GM23338 (cell line): ENCODE results near the gene THSD4. TPM values are rescaled to one million over a fixed set of nuclear protein-coding genes. Genes with fewer than 3 reads are reported as not detected.
"Not testable (repeated sequence)": the region's sequence is repeated elsewhere in the genome, so short reads cannot be mapped to it uniquely, and the experiment has no call there.

Experiments used
- ATAC-seq: fragments of 200-7000 bp; cut with Tn5 transposase; 3 replicates; pipeline ENCODE4 v1.9.1; 2020
- DNase-seq: peaks from one replicate; pipeline ENCODE4 v3.0.0-alpha.2; 2015; ENCODE audit warnings: low spot score
- H2AFZ ChIP-seq: fragments of 200-600 bp; sonication (generic); 2 replicates; pipeline ENCODE4 v1.8.0; 2016; ENCODE audit warnings: antibody characterized with exemption, mild to moderate bottlenecking, moderate library complexity
- H3F3A ChIP-seq: fragments of 200-600 bp; sonication (generic); replicated peaks from 2 replicates; pipeline ENCODE4 v1.8.0; 2017; ENCODE audit warnings: antibody characterized with exemption, mixed run types, low read depth
- H3K27ac ChIP-seq: fragments of 200-600 bp; sonication (generic); 2 replicates; pipeline ENCODE4 v1.6.1; 2016; ENCODE audit warnings: low read depth
- H3K27me3 ChIP-seq: fragments of 200-600 bp; sonication (generic); 2 replicates; pipeline ENCODE4 v1.8.0; 2016; ENCODE audit warnings: mild to moderate bottlenecking, mixed run types, moderate library complexity; ENCODE audit not compliant: insufficient read depth
- H3K36me3 ChIP-seq: fragments of 200-600 bp; sonication (generic); 2 replicates; pipeline ENCODE4 v1.8.0; 2016; ENCODE audit warnings: mild to moderate bottlenecking; ENCODE audit not compliant: insufficient read depth
- H3K4me1 ChIP-seq: fragments of 200-600 bp; sonication (generic); 2 replicates; pipeline ENCODE4 v1.8.0; 2016; ENCODE audit warnings: mild to moderate bottlenecking, moderate library complexity; ENCODE audit not compliant: insufficient read depth
- H3K4me2 ChIP-seq: fragments of 200-600 bp; sonication (generic); 2 replicates; pipeline ENCODE4 v1.7.1; 2017; ENCODE audit warnings: mixed run types
- H3K4me3 ChIP-seq: fragments of 200-600 bp; sonication (generic); 2 replicates; pipeline ENCODE4 v1.6.1; 2016; ENCODE audit warnings: mixed run types
- H3K79me2 ChIP-seq: fragments of 200-600 bp; sonication (generic); replicated peaks from 2 replicates; pipeline ENCODE4 v1.8.0; 2017; ENCODE audit warnings: mild to moderate bottlenecking; ENCODE audit not compliant: insufficient read depth
- H3K9me2 ChIP-seq: fragments of 200-600 bp; sonication (generic); 2 replicates; pipeline ENCODE4 v1.8.0; 2017; ENCODE audit not compliant: insufficient read depth
- H4K20me1 ChIP-seq: fragments of 200-600 bp; sonication (generic); replicated peaks from 2 replicates; pipeline ENCODE4 v1.8.0; 2017; ENCODE audit warnings: mild to moderate bottlenecking; ENCODE audit not compliant: insufficient read depth
- H3K27ac Mint-ChIP-seq: 2 replicates; pipeline ENCODE4 v1.8.0; 2020; ENCODE audit warnings: inconsistent platforms, mild to moderate bottlenecking, moderate library complexity, mixed read lengths
- H3K27me3 Mint-ChIP-seq: 3 replicates; pipeline ENCODE4 v1.8.0; 2022; ENCODE audit warnings: low read depth, mild to moderate bottlenecking, moderate library complexity, mixed read lengths, inconsistent platforms; ENCODE audit not compliant: insufficient read depth, poor library complexity
- H3K36me3 Mint-ChIP-seq: 3 replicates; pipeline ENCODE4 v1.8.0; 2021; ENCODE audit warnings: low read depth, mild to moderate bottlenecking, inconsistent platforms, moderate library complexity, mixed read lengths
- H3K4me1 Mint-ChIP-seq: 3 replicates; pipeline ENCODE4 v1.8.0; 2020; ENCODE audit warnings: mild to moderate bottlenecking, inconsistent platforms, mixed read lengths
- H3K4me3 Mint-ChIP-seq: 3 replicates; pipeline ENCODE4 v1.8.0; 2021; ENCODE audit warnings: moderate library complexity, mild to moderate bottlenecking, inconsistent platforms, mixed read lengths
- H3K9me3 Mint-ChIP-seq: 3 replicates; pipeline ENCODE4 v1.8.0; 2020; ENCODE audit warnings: moderate library complexity, mild to moderate bottlenecking, inconsistent platforms, mixed read lengths
- CTCF ChIP-seq, 2 experiments: fragments of 200-600 bp in 1 of 2; sonication (generic) in 1 of 2; conservative IDR thresholded peaks; 2 replicates each; pipeline versions ENCODE4 v1.5.1 to v1.6.1; 2016 to 2017; ENCODE audit warnings: antibody characterized with exemption in 2 of 2, low read depth in 2 of 2, mild to moderate bottlenecking in 2 of 2, moderate library complexity in 1 of 2
- EZH2phosphoT487 ChIP-seq: fragments of 200-600 bp; sonication (generic); IDR thresholded peaks from one replicate; pipeline ENCODE4 v1.8.1; 2018; ENCODE audit warnings: antibody characterized with exemption; ENCODE audit not compliant: unreplicated experiment
- JUNB ChIP-seq: IDR thresholded peaks from one replicate; pipeline ENCODE4 v1.6.1; 2016; ENCODE audit warnings: antibody characterized with exemption; ENCODE audit not compliant: unreplicated experiment
- POLR2AphosphoS5 ChIP-seq: IDR thresholded peaks from 2 replicates; pipeline ENCODE4 v1.6.1; 2016; ENCODE audit warnings: antibody characterized with exemption, low read depth
- ZNF331 ChIP-seq: fragments of 250-450 bp; sonication (Bioruptor Pico); IDR thresholded peaks from 2 replicates; pipeline ENCODE4 v1.5.0; 2020; ENCODE audit warnings: low read depth, mild to moderate bottlenecking, moderate library complexity
- ZNF462 ChIP-seq: fragments of 250-450 bp; sonication (Bioruptor Pico); IDR thresholded peaks from 2 replicates; pipeline ENCODE4 v1.5.0; 2020; ENCODE audit warnings: mild to moderate bottlenecking, moderate library complexity
- polyA plus RNA-seq: library from polyadenylated mRNA; unstranded; fragments of >200 nt; fragmentation: Nextera tagmentation; extraction: Ambion mirVana; gene quantifications from 2 replicates; pipeline ENCODE4 v1.2.1, GENCODE V29; 2016
- total RNA-seq: library from RNA; depleted of rRNA; stranded (reverse); fragments of >200 nt; shearing (Covaris generic); gene quantifications from 2 replicates; pipeline ENCODE4 v1.2.3, GENCODE V29; 2014
- TF ChIP-seq, protein P1 (sequence below): IDR thresholded peaks from 2 replicates; pipeline ENCODE4 v1.6.1; 2016; ENCODE audit warnings: antibody characterized with exemption

THSD4 gene
- total and polyA plus RNA-seq, 2 experiments from 2014 or later = 2.0 to 7.4 TPM

GRCh38 chr15:71366522-71366921 is 251.3 kb downstream of the THSD4 start (continued):
- TF ChIP-seq ZNF462 (CRISPR knock-in tag) (no peak), POLR2AphosphoS5 (no peak), JUNB (no peak), EZH2phosphoT487 (no peak), ZNF331 (CRISPR knock-in tag) (no peak)
- TF ChIP-seq, protein P1, sequence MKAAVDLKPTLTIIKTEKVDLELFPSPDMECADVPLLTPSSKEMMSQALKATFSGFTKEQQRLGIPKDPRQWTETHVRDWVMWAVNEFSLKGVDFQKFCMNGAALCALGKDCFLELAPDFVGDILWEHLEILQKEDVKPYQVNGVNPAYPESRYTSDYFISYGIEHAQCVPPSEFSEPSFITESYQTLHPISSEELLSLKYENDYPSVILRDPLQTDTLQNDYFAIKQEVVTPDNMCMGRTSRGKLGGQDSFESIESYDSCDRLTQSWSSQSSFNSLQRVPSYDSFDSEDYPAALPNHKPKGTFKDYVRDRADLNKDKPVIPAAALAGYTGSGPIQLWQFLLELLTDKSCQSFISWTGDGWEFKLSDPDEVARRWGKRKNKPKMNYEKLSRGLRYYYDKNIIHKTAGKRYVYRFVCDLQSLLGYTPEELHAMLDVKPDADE = no peak

DNA sequence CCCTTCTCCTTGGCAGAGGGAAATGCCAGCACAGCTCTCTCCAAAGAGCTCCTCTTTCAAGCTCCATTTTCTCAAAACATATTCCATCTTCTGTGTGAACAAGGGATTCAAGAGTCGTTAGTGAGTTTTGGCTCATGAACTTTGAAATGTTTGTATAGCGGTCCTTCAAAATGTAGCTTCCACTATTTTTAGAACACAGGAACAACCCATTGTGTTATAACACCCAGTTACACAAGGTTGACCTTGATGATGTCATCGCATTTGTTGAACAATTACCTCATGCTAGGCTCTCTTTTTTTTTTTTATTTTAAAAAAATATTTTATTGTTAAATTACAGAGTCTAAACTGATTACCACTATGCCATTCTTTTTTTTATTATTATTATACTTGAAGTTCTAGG is 251.7 kb downstream of the THSD4 start:
- Histone ChIP-seq H3K27ac (no peak overlapping the region), H3K9me2 (peaks cover 4% of the 10 kb centered on the region), H3K27me3 (no peaks in the 10 kb centered on the region), H3K79me2 (no peaks in the 10 kb centered on the region), H2AFZ (no peak overlapping the region), H3K4me3 (no peak overlapping the region), H3K4me2 (no peak overlapping the region), H3K4me1 (peaks cover 27% of the 10 kb centered on the region), H4K20me1 (no peaks in the 10 kb centered on the region), H3K36me3 (no peaks in the 10 kb centered on the region), H3F3A (no peaks in the 10 kb centered on the region)
- Mint-ChIP-seq H3K4me3 (no peak overlapping the region), H3K36me3 (peaks cover 24% of the 10 kb centered on the region), H3K27ac (no peak overlapping the region), H3K4me1 (peaks cover 40% of the 10 kb centered on the region), H3K27me3 (peaks cover 9% of the 10 kb centered on the region), H3K9me3 (peaks cover 23% of the 10 kb centered on the region)
- DNase-seq (no peak), ATAC-seq (no peak)
- no peak for TF ChIP-seq CTCF (conservative IDR thresholded peaks at IDR 0.05; ENCODE audit: low read depth in 2 of 2)

DNA sequence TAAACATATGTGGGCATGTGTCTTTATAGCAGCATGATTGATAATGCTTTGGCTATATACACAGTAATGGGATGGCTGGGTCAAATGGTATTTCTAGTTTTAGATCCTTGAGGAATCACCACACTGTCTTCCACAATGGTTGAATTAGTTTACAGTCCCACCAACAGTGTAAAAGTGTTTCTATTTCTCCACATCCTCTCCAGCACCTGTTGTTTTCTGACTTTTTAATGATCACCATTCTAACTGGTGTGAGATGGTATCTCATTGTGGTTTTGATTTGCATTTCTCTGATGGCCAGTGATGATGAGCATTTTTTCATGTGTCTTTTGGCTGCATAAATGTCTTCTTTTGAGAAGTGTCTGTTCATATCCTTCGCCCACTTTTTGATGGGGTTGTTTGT is 252.5 kb downstream of the THSD4 start:
- H2AFZ ChIP-seq, H3K4me3 ChIP-seq, H4K20me1 ChIP-seq, ATAC-seq, H3K4me3 Mint-ChIP-seq, H3K36me3 ChIP-seq, H3K27ac ChIP-seq, DNase-seq, H3K79me2 ChIP-seq, H3K4me2 ChIP-seq, H3F3A ChIP-seq, H3K9me2 ChIP-seq, H3K27me3 ChIP-seq, H3K27ac Mint-ChIP-seq, H3K27me3 Mint-ChIP-seq: not testable (repeated sequence)
- Mint-ChIP-seq H3K9me3 (peaks cover 30% of the 10 kb centered on the region), H3K36me3 (peaks cover 27% of the 10 kb centered on the region), H3K4me1 (peaks cover 34% of the 10 kb centered on the region)
- peaks cover 28% of the 10 kb centered on the region for H3K4me1 ChIP-seq

DNA sequence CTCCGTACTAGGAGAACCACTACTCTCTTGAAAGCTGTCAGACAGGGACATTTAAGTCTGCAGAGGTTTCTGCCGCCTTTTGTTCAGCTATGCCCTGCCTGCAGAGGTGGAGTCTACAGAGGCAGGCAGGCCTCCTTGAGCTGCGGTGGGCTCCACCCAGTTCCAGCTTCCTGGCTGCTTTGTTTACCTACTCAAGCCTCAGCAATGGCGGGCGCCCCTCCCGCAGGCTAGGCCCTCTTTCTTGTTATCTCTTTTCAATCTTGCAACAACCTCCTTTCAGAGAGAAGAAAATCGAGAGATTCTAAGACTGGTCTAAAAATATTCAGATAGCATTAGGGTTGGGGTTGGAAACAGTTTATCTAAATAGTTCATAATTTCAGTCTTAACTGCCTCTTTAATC is 257.5 kb downstream of the THSD4 start:
- H2AFZ ChIP-seq, H3K36me3 ChIP-seq, H3K4me2 ChIP-seq, H3K4me3 Mint-ChIP-seq, H3K79me2 ChIP-seq, DNase-seq, H3K27ac Mint-ChIP-seq, ATAC-seq, H3K27ac ChIP-seq, H3K27me3 ChIP-seq, H3K4me3 ChIP-seq, H4K20me1 ChIP-seq, H3K27me3 Mint-ChIP-seq, H3F3A ChIP-seq: not testable (repeated sequence)
- peaks cover 11% of the 10 kb centered on the region for H3K4me1 ChIP-seq
- H3K9me2 ChIP-seq = peaks cover 19% of the 10 kb centered on the region
- peaks cover 46% of the 10 kb centered on the region for H3K9me3 Mint-ChIP-seq
- peaks cover 27% of the 10 kb centered on the region for H3K36me3 Mint-ChIP-seq
- H3K4me1 Mint-ChIP-seq = peaks cover 13% of the 10 kb centered on the region
